PC-9 (cell line): ENCODE data around the gene RASAL2. TPM values are rescaled to one million over a fixed set of nuclear protein-coding genes. Genes with fewer than 3 reads are reported as not detected.

Source experiments
- BruUV-seq: library from RNA; stranded (reverse); fragments of 400-500 nt; replicated peaks from 2 replicates; lab custom pipeline; 2021; lab: Mats Ljungman, UMichigan
- CTCF ChIA-PET: fragments of 300-600 bp; sonication (Branson Sonifier 250); formaldehyde crosslinking; loops from one replicate; lab custom pipeline; 2022; ENCODE audit warnings: antibody characterized with exemption; lab: Charles Lee
- POLR2A ChIA-PET: fragments of 300-600 bp; sonication (Branson Sonifier 250); formaldehyde crosslinking; loops from one replicate; lab custom pipeline; 2022; ENCODE audit warnings: antibody characterized with exemption; ENCODE audit not compliant: unreplicated experiment; lab: Charles Lee
- DNase-seq, 2 experiments: peaks; one replicate each; pipeline versions ENCODE4 v3.0.0 to v3.0.0-alpha.2; 2015 to 2022; ENCODE audit warnings: mixed read lengths in 1 of 2
- H2AFZ ChIP-seq: fragments of 200-600 bp; sonication (generic); 2 replicates; pipeline ENCODE4 v1.8.1; 2017; ENCODE audit warnings: antibody characterized with exemption
- H3F3A ChIP-seq: fragments of 200-600 bp; sonication (generic); 2 replicates; pipeline ENCODE4 v1.8.1; 2017; ENCODE audit warnings: antibody characterized with exemption, mild to moderate bottlenecking, low read depth; ENCODE audit not compliant: insufficient read depth
- H3K27ac ChIP-seq: fragments of 200-600 bp; sonication (generic); 2 replicates; pipeline ENCODE4 v1.6.1; 2016; ENCODE audit warnings: mixed run types
- H3K27me3 ChIP-seq: fragments of 200-600 bp; sonication (generic); 2 replicates; pipeline ENCODE4 v1.6.1; 2016; ENCODE audit warnings: low read depth, mixed run types; ENCODE audit not compliant: insufficient read depth
- H3K36me3 ChIP-seq: fragments of 200-600 bp; sonication (generic); 2 replicates; pipeline ENCODE4 v1.6.1; 2016; ENCODE audit warnings: low read depth, mixed run types
- H3K4me1 ChIP-seq: fragments of 200-600 bp; sonication (generic); replicated peaks from 2 replicates; pipeline ENCODE4 v1.6.1; 2016; ENCODE audit warnings: mixed run types; ENCODE audit not compliant: insufficient read depth
- H3K4me2 ChIP-seq: fragments of 200-600 bp; sonication (generic); 2 replicates; pipeline ENCODE4 v1.6.1; 2017; ENCODE audit warnings: mixed run types
- H3K4me3 ChIP-seq: fragments of 200-600 bp; sonication (generic); 2 replicates; pipeline ENCODE4 v1.6.1; 2016; ENCODE audit warnings: mixed run types
- H3K79me2 ChIP-seq: fragments of 200-600 bp; sonication (generic); 2 replicates; pipeline ENCODE4 v1.6.1; 2017; ENCODE audit warnings: low read depth, mixed run types
- H3K9me2 ChIP-seq: fragments of 200-600 bp; sonication (generic); 2 replicates; pipeline ENCODE4 v1.8.1; 2017; ENCODE audit warnings: mild to moderate bottlenecking; ENCODE audit not compliant: insufficient read depth
- H3K9me3 ChIP-seq: fragments of 200-600 bp; sonication (generic); 2 replicates; pipeline ENCODE4 v1.8.1; 2016; ENCODE audit warnings: low read depth; ENCODE audit not compliant: insufficient read depth
- H4K20me1 ChIP-seq: fragments of 200-600 bp; sonication (generic); 2 replicates; pipeline ENCODE4 v1.8.1; 2017; ENCODE audit not compliant: insufficient read depth
- EZH2 ChIP-seq: fragments of 200-600 bp; sonication (generic); IDR thresholded peaks from 2 replicates; pipeline ENCODE4 v1.8.0; 2017; ENCODE audit warnings: antibody characterized with exemption, low read depth
- intact Hi-C: fragments of 100-400 bp; cut with micrococcal nuclease; formaldehyde crosslinking; loops from one replicate; pipeline ENCODE4 v1.10.0; 2022; ENCODE audit not compliant: unreplicated experiment
- total RNA-seq: library from RNA; stranded (reverse); gene quantifications from 2 replicates; pipeline ENCODE4 v1.2.3, GENCODE V29; 2021
- TF ChIP-seq, protein P1 (sequence below): fragments of 200-600 bp; sonication (generic); conservative IDR thresholded peaks from 2 replicates; pipeline ENCODE4 v1.6.1; 2017; ENCODE audit warnings: mixed run types, antibody characterized with exemption, mild to moderate bottlenecking, moderate library complexity

Gene RASAL2
- total RNA-seq, 1 experiment from 2014 or later, result 54.1 TPM

DNA sequence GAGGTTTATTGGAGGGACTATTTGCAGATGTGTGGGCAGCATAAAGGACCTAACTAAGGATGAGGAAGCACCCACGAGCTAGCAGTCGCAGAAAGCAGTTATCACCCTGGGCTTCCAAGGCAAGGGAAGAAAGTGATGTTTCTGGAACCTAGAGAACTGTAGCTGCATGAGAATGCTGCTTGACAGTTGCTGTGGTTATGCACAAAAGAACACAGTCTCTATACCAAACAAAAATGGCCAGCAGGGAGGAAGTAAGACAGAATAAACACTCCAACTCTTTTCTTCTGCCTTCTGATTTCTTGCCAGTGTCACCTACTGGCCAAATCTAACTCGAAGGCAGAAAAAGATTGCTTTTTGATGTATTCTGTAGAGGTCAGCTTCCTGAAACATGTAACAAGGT, 190.2 kb downstream of the RASAL2 start:
- peaks cover 17% of the 10 kb centered on the region for H3K4me1 ChIP-seq
- H3K27ac ChIP-seq, result no peak overlapping the region
- no peak overlapping the region for H3K4me2 ChIP-seq
- peaks cover 15% of the 10 kb centered on the region; the same call in 1 of the 2 replicates for H3K79me2 ChIP-seq
- no peaks in the 10 kb centered on the region for H3K9me3 ChIP-seq
- ChIA-PET CTCF (no interaction called here), POLR2A (no interaction called here)
- 0 out of 2 replicates have a peak, but pooled peaks cover 10% of the 10 kb centered on the region for H3F3A ChIP-seq
- no peak for DNase-seq
- peaks cover 12% of the 10 kb centered on the region; the same call in 1 of the 2 replicates for H3K36me3 ChIP-seq
- intact Hi-C loops, result loop anchor here (5.0 kb wide), 2 partner anchors 92 to 327 kb away; no protein-coding TSS in a partner anchor
- no peak overlapping the region for H2AFZ ChIP-seq
- BruUV-seq, result TSS peak; percentile 15
- H3K27me3 ChIP-seq, result no peaks in the 10 kb centered on the region
- TF ChIP-seq EZH2, result no peak
- TF ChIP-seq, protein P1, sequence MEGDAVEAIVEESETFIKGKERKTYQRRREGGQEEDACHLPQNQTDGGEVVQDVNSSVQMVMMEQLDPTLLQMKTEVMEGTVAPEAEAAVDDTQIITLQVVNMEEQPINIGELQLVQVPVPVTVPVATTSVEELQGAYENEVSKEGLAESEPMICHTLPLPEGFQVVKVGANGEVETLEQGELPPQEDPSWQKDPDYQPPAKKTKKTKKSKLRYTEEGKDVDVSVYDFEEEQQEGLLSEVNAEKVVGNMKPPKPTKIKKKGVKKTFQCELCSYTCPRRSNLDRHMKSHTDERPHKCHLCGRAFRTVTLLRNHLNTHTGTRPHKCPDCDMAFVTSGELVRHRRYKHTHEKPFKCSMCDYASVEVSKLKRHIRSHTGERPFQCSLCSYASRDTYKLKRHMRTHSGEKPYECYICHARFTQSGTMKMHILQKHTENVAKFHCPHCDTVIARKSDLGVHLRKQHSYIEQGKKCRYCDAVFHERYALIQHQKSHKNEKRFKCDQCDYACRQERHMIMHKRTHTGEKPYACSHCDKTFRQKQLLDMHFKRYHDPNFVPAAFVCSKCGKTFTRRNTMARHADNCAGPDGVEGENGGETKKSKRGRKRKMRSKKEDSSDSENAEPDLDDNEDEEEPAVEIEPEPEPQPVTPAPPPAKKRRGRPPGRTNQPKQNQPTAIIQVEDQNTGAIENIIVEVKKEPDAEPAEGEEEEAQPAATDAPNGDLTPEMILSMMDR, result no peak
- H4K20me1 ChIP-seq, result no peaks in the 10 kb centered on the region
- H3K4me3 ChIP-seq, result no peak overlapping the region
- H3K9me2 ChIP-seq, result no peaks in the 10 kb centered on the region

DNA sequence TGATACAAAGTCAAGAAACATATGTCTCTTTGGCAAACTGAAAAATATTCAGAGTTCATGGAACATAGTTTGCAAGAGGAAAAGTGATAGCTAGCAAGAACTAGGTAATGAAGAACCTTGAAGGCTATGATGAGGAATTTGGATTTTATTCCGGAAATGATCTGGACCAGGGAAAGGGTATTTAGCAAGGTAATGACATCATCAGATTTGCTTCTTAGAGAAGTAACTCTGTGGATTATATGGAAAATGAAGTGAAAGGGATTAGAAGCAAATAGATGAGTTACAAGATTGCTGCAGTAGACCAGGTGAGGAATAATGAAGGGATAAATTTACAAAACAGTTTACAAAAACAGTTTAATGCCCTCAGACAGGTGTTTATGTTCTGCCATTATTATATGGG, 197.3 kb downstream of the RASAL2 start:
- peaks cover 4% of the 10 kb centered on the region; the same call in 1 of the 2 replicates for H3F3A ChIP-seq
- DNase-seq, result no peak
- no peaks in the 10 kb centered on the region for H3K9me3 ChIP-seq
- ChIA-PET POLR2A (no interaction called here), CTCF (no interaction called here)
- intact Hi-C loops, result no loop called here
- H3K4me2 ChIP-seq, result no peak overlapping the region
- no TSS peak for BruUV-seq
- TF ChIP-seq, protein P1, result no peak
- TF ChIP-seq EZH2, result no peak
- no peak overlapping the region for H2AFZ ChIP-seq
- no peaks in the 10 kb centered on the region for H3K9me2 ChIP-seq
- no peaks in the 10 kb centered on the region for H3K27me3 ChIP-seq
- H4K20me1 ChIP-seq, result no peaks in the 10 kb centered on the region
- H3K27ac ChIP-seq, result no peak overlapping the region
- H3K4me1 ChIP-seq, result no peaks in the 10 kb centered on the region
- peaks cover 9% of the 10 kb centered on the region; the same call in 1 of the 2 replicates for H3K36me3 ChIP-seq
- H3K79me2 ChIP-seq, result 0 out of 2 replicates have a peak, but pooled peaks cover 12% of the 10 kb centered on the region
- no peak overlapping the region for H3K4me3 ChIP-seq

DNA sequence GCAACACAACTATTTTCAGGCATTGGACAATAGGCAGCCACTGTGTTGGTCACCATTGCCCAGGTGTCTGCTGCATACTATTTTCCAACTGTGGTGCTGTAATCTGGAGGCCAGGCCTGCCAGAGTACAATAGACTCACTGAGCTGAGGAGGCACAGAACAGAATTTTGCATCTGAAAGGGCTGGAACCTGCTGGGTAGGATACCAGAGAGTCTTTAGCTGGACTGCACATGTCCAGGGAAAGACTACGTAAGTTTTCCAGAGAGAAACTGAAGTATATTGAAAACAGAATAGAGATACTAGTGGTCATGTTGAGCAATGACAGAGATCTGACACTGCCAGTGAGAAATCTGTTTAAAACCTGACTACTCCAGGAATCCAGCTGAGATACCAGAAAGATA, 200.8 kb downstream of the RASAL2 start:
- ChIA-PET POLR2A (no interaction called here), CTCF (no interaction called here)
- H3K4me1 ChIP-seq, result peaks cover 4% of the 10 kb centered on the region; the same call in 1 of the 2 replicates

More for the DNA sequence above, 200.8 kb downstream of the RASAL2 start:
- Histone ChIP-seq H2AFZ (no peak overlapping the region), H3K27ac (no peak overlapping the region), H3F3A (peaks cover 4% of the 10 kb centered on the region; the same call in 1 of the 2 replicates), H4K20me1 (no peaks in the 10 kb centered on the region), H3K9me3 (no peaks in the 10 kb centered on the region), H3K4me3 (no peak overlapping the region), H3K27me3 (no peaks in the 10 kb centered on the region), H3K9me2 (no peaks in the 10 kb centered on the region), H3K79me2 (0 out of 2 replicates have a peak, but pooled peaks cover 12% of the 10 kb centered on the region), H3K4me2 (no peak overlapping the region), H3K36me3 (0 out of 2 replicates have a peak, but pooled peaks cover 9% of the 10 kb centered on the region)
- TF ChIP-seq, protein P1, result no peak
- no peak for TF ChIP-seq EZH2
- intact Hi-C loops, result no loop called here
- no TSS peak for BruUV-seq
- DNase-seq, result no peak
